A549 (cell line): ENCODE data around the gene SLC26A8. TPM values are rescaled to one million over a fixed set of nuclear protein-coding genes. Genes with fewer than 3 reads are reported as not detected.

Experiments used
- ATAC-seq, 2 experiments: fragments of 200-7000 bp in 1 of 2; fragments of >200 bp in 1 of 2; cut with Nextera tagmentation in 1 of 2; cut with Tn5 transposase in 1 of 2; 3 replicates each; pipeline versions ENCODE4 v1.8.0 to v1.9.1; 2018 to 2020; ENCODE audit warnings: mild to moderate bottlenecking in 1 of 2, moderate library complexity in 1 of 2
- CTCF ChIA-PET: fragments of 300-600 bp; sonication (Branson Sonifier 250); formaldehyde crosslinking; extraction: SDS; loops from one replicate; lab custom pipeline; 2021; ENCODE audit warnings: antibody characterized with exemption, inconsistent platforms; lab: Yijun Ruan, JAX
- POLR2A ChIA-PET: fragments of 350-600 bp; formaldehyde crosslinking; extraction: SDS; loops from one replicate; lab custom pipeline; 2021; ENCODE audit warnings: antibody characterized with exemption, inconsistent platforms; lab: Yijun Ruan, JAX
- DNase-seq, 2 experiments: peaks; one replicate each; pipeline versions ENCODE4 v3.0.0 to v3.0.0-alpha.2; 2011 to 2016; ENCODE audit warnings: low read depth in 1 of 2, low spot score in 1 of 2
- FAIRE-seq: peaks from 2 replicates; lab custom pipeline; 2011; peaks lifted over from hg19 to GRCh38; lab: Jason Lieb, UNC
- H3K27ac ChIP-seq, 2 experiments: fragments of >200 bp; sonication (Bioruptor Twin); formaldehyde crosslinking; 3 replicates each; pipeline ENCODE4 v1.5.1; 2016 to 2017
- H3K4me1 ChIP-seq: fragments of >200 bp; sonication (Bioruptor Twin); formaldehyde crosslinking; 3 replicates; pipeline ENCODE4 v1.6.1; 2016
- H3K4me2 ChIP-seq: fragments of >200 bp; sonication (Bioruptor Twin); formaldehyde crosslinking; 3 replicates; pipeline ENCODE4 v1.6.1; 2016
- H3K4me3 ChIP-seq: fragments of >200 bp; sonication (Bioruptor Twin); formaldehyde crosslinking; 3 replicates; pipeline ENCODE4 v1.5.1; 2016
- H3K9me3 ChIP-seq: fragments of >200 bp; sonication (Bioruptor Twin); formaldehyde crosslinking; 3 replicates; pipeline ENCODE4 v1.6.1; 2016
- CEBPB ChIP-seq, 2 experiments: fragments of >200 bp in 1 of 2; sonication (Bioruptor Twin) in 1 of 2; formaldehyde crosslinking in 1 of 2; IDR thresholded peaks; 2 replicates each; pipeline ENCODE4 v1.6.1; 2012 to 2016
- CHD4 ChIP-seq: fragments of 200-600 bp; sonication (generic); IDR thresholded peaks from 2 replicates; pipeline ENCODE4 v1.6.1; 2016; ENCODE audit warnings: antibody characterized with exemption, mild to moderate bottlenecking, borderline replicate concordance
- EHF ChIP-seq: fragments of 250-450 bp; sonication (Bioruptor Pico); IDR thresholded peaks from 2 replicates; pipeline ENCODE4 v1.5.0; 2020; ENCODE audit warnings: mild to moderate bottlenecking
- EP300 ChIP-seq, 2 experiments: fragments of >200 bp; sonication (Bioruptor Twin); formaldehyde crosslinking; IDR thresholded peaks; 2 replicates in 1 of 2; 3 replicates in 1 of 2; pipeline ENCODE4 v1.6.1; 2016 to 2017
- ESRRA ChIP-seq: fragments of 150-350 bp; IDR thresholded peaks from 2 replicates; pipeline ENCODE4 v1.6.1; 2014; ENCODE audit warnings: mild to moderate bottlenecking, low read length, borderline replicate concordance
- HDAC2 ChIP-seq: fragments of 200-600 bp; sonication (generic); IDR thresholded peaks from 2 replicates; pipeline ENCODE4 v1.6.1; 2016
- JUNB ChIP-seq: fragments of >200 bp; sonication (Bioruptor Twin); formaldehyde crosslinking; IDR thresholded peaks from 2 replicates; pipeline ENCODE4 v1.6.1; 2016
- KDM1A ChIP-seq: fragments of 200-600 bp; sonication (generic); IDR thresholded peaks from 2 replicates; pipeline ENCODE4 v1.6.1; 2016; ENCODE audit warnings: low read depth, mild to moderate bottlenecking
- MAFK ChIP-seq: fragments of 450-650 bp; IDR thresholded peaks from 2 replicates; pipeline ENCODE4 v1.6.1; 2014; ENCODE audit not compliant: partially characterized antibody
- MAZ ChIP-seq: fragments of 150-350 bp; IDR thresholded peaks from 2 replicates; pipeline ENCODE4 v1.6.1; 2014; ENCODE audit warnings: antibody characterized with exemption, low read depth, low read length, borderline replicate concordance
- NFE2L2 ChIP-seq: fragments of 150-350 bp; conservative IDR thresholded peaks from 2 replicates; pipeline ENCODE4 v1.6.1; 2014; ENCODE audit warnings: low read length
- NR3C1 ChIP-seq: fragments of >200 bp; sonication (Bioruptor Twin); formaldehyde crosslinking; IDR thresholded peaks from 3 replicates; pipeline ENCODE4 v1.6.1; 2017
- RAD21 ChIP-seq, 2 experiments: fragments of >200 bp in 1 of 2; sonication (Bioruptor Twin) in 1 of 2; formaldehyde crosslinking in 1 of 2; IDR thresholded peaks in 1 of 2; conservative IDR thresholded peaks in 1 of 2; 2 replicates in 1 of 2; 3 replicates in 1 of 2; pipeline ENCODE4 v1.6.1; 2012 to 2018; ENCODE audit warnings: inconsistent platforms in 1 of 2
- RCOR1 ChIP-seq: fragments of 150-350 bp; IDR thresholded peaks from 2 replicates; pipeline ENCODE4 v1.6.1; 2014; ENCODE audit warnings: antibody characterized with exemption, low read length, low read depth
- SMC3 ChIP-seq: fragments of >200 bp; sonication (Bioruptor Twin); formaldehyde crosslinking; IDR thresholded peaks from 3 replicates; pipeline ENCODE4 v1.6.1; 2018; ENCODE audit warnings: inconsistent platforms
- SREBF2 ChIP-seq: fragments of 450-650 bp; IDR thresholded peaks from 2 replicates; pipeline ENCODE4 v1.6.1; 2014; ENCODE audit warnings: mild to moderate bottlenecking, moderate library complexity
- TFCP2L1 ChIP-seq: fragments of 250-450 bp; sonication (Bioruptor Pico); IDR thresholded peaks from 2 replicates; pipeline ENCODE4 v1.5.0; 2021; ENCODE audit warnings: mild to moderate bottlenecking
- ZSCAN20 ChIP-seq: fragments of 250-450 bp; sonication (Bioruptor Pico); IDR thresholded peaks from 2 replicates; pipeline ENCODE4 v1.8.0; 2022; ENCODE audit warnings: mild to moderate bottlenecking, moderate library complexity
- WGBS: methylation state at CpG from one replicate; pipeline ENCODE4 v1.1.6; 2017; ENCODE audit errors: missing lambda C conversion rate; 5-methylcytosine and 5-hydroxymethylcytosine counted together
- polyA plus RNA-seq, 4 experiments: library from polyadenylated mRNA; depleted of rRNA in 3 of 4; stranded (reverse); fragments of >200 nt; fragmentation: RNase III in 1 of 4; extraction: RNeasy Plus Mini Kit Qiagen cat#74134 plus additional on column Dnase treatment in 1 of 4; gene quantifications; 2 replicates in 3 of 4; 3 replicates in 1 of 4; pipeline ENCODE4 v1.2.3, GENCODE V29; 2011 to 2017
- TF ChIP-seq, protein P1 (sequence below): fragments of >200 bp; sonication (Bioruptor Twin); formaldehyde crosslinking; IDR thresholded peaks from 3 replicates; pipeline ENCODE4 v1.5.1; 2016
- TF ChIP-seq, protein P2 (sequence below): IDR thresholded peaks from 2 replicates; pipeline ENCODE4 v1.6.1; 2012
- TF ChIP-seq, protein P3 (sequence below): IDR thresholded peaks from 2 replicates; pipeline ENCODE4 v1.6.1; 2012
- TF ChIP-seq, protein P4 (sequence below): fragments of 450-650 bp; IDR thresholded peaks from 2 replicates; pipeline ENCODE4 v1.6.1; 2014; ENCODE audit warnings: antibody characterized with exemption

The SLC26A8 gene
- polyA plus RNA-seq, 2 of the 4 experiments (the other 2 are of a cell fraction) = not detected

DNA sequence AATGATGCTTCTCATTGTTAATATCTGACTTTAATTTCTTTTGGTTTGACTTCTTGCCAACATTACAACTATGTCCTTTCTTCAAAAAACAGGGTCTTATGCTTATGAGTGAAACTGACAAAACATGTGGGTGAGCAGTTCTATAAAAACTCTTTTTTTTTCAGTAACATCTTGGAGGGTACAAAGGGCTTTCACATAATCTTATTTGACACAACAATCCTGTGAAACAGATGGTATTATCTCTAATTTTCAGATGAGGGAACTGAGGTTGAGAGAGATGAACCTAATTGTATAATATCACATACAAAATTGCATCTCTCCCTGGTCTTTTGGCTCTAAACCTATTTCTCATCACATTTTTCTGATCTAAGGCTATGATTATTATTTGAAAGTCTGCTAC is 41.5 kb upstream of the SLC26A8 start:
- H3K4me2 ChIP-seq = peak overlapping the region; percentile 70
- no peak overlapping the region for H3K4me3 ChIP-seq
- ChIA-PET POLR2A (no interaction called here), CTCF (interaction anchor here (0.6 to 1.3 kb wide), 2 partner anchors 38 to 64 kb away, joined by 3 to 6 read pairs; partner anchors contain the start of gene MAPK14)
- peaks cover 39% of the 10 kb centered on the region for H3K4me1 ChIP-seq
- no peak overlapping the region for H3K27ac ChIP-seq
- H3K9me3 ChIP-seq = no peaks in the 10 kb centered on the region
- TF ChIP-seq NR3C1 (no peak), EHF (CRISPR knock-in tag) (no peak)
- TF ChIP-seq, protein P1, sequence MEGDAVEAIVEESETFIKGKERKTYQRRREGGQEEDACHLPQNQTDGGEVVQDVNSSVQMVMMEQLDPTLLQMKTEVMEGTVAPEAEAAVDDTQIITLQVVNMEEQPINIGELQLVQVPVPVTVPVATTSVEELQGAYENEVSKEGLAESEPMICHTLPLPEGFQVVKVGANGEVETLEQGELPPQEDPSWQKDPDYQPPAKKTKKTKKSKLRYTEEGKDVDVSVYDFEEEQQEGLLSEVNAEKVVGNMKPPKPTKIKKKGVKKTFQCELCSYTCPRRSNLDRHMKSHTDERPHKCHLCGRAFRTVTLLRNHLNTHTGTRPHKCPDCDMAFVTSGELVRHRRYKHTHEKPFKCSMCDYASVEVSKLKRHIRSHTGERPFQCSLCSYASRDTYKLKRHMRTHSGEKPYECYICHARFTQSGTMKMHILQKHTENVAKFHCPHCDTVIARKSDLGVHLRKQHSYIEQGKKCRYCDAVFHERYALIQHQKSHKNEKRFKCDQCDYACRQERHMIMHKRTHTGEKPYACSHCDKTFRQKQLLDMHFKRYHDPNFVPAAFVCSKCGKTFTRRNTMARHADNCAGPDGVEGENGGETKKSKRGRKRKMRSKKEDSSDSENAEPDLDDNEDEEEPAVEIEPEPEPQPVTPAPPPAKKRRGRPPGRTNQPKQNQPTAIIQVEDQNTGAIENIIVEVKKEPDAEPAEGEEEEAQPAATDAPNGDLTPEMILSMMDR = no peak
- FAIRE-seq (no peak), DNase-seq (no peak), ATAC-seq (no peak)

DNA sequence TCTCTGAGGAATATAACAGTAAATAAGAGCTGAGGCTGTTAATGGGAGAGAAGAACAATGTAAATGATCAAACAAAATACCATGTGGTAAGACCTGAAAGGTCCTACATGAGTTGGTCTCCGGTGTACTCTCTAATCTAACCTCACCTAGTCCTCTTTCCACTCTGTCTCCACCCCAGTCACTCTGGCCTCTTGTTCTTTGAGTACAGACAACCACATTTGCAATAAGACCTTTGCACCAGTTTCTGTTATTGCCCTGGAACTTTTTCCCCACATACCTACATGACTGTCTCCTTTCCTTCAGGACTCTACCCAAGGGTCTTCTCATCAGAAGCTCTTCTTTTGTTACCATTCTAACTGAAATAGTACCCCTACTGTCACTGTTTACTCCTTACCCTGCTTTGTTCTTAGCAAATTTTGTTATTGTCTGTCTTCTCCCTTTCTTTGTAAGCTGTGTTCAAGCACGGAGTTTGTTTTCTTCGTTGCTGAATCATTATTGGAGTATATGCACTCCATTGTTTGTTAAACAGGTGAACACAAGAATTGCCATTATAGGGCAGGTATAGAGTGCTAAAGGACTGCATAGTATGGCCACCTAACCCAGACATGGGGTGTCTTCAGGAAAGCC is 40.4 kb upstream of the SLC26A8 start:
- no peaks in the 10 kb centered on the region for H3K9me3 ChIP-seq
- 92% methylated on average over 3 of the region's 3 CpGs for WGBS
- TF ChIP-seq SREBF2 (no peak), RCOR1 (no peak), EP300 (IDR thresholded peaks at IDR 0.05) (no peak), NR3C1 (no peak), CEBPB (IDR thresholded peaks at IDR 0.05) (no peak), MAZ (no peak), ZSCAN20 (CRISPR knock-in tag) (no peak), HDAC2 (no peak), KDM1A (no peak), RAD21 (conservative IDR thresholded peaks at IDR 0.05 in 1 of 2, IDR thresholded peaks at IDR 0.05 in 1 of 2) (no peak), NFE2L2 (no peak), CHD4 (no peak), TFCP2L1 (CRISPR knock-in tag) (no peak)
- TF ChIP-seq, protein P2, sequence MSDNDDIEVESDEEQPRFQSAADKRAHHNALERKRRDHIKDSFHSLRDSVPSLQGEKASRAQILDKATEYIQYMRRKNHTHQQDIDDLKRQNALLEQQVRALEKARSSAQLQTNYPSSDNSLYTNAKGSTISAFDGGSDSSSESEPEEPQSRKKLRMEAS = no peak
- TF ChIP-seq, protein P3, sequence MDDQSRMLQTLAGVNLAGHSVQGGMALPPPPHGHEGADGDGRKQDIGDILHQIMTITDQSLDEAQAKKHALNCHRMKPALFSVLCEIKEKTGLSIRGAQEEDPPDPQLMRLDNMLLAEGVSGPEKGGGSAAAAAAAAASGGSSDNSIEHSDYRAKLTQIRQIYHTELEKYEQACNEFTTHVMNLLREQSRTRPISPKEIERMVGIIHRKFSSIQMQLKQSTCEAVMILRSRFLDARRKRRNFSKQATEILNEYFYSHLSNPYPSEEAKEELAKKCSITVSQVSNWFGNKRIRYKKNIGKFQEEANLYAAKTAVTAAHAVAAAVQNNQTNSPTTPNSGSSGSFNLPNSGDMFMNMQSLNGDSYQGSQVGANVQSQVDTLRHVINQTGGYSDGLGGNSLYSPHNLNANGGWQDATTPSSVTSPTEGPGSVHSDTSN = no peak
- TF ChIP-seq, protein P4, sequence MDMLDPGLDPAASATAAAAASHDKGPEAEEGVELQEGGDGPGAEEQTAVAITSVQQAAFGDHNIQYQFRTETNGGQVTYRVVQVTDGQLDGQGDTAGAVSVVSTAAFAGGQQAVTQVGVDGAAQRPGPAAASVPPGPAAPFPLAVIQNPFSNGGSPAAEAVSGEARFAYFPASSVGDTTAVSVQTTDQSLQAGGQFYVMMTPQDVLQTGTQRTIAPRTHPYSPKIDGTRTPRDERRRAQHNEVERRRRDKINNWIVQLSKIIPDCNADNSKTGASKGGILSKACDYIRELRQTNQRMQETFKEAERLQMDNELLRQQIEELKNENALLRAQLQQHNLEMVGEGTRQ = no peak
- H3K4me2 ChIP-seq = peak overlapping the region; percentile 70
- H3K4me3 ChIP-seq = no peak overlapping the region
- H3K4me1 ChIP-seq = peaks cover 39% of the 10 kb centered on the region
- ChIA-PET POLR2A (no interaction called here), CTCF (interaction anchor here (2.4 kb wide), 1 partner anchor 30 kb away, joined by 7 read pairs; no protein-coding TSS in a partner anchor)
- ATAC-seq (no peak), DNase-seq (no peak), FAIRE-seq (no peak)
- peak overlapping the region in 1 of 2 experiments; percentile 36; a peak in 1 of 6 replicates for H3K27ac ChIP-seq

DNA sequence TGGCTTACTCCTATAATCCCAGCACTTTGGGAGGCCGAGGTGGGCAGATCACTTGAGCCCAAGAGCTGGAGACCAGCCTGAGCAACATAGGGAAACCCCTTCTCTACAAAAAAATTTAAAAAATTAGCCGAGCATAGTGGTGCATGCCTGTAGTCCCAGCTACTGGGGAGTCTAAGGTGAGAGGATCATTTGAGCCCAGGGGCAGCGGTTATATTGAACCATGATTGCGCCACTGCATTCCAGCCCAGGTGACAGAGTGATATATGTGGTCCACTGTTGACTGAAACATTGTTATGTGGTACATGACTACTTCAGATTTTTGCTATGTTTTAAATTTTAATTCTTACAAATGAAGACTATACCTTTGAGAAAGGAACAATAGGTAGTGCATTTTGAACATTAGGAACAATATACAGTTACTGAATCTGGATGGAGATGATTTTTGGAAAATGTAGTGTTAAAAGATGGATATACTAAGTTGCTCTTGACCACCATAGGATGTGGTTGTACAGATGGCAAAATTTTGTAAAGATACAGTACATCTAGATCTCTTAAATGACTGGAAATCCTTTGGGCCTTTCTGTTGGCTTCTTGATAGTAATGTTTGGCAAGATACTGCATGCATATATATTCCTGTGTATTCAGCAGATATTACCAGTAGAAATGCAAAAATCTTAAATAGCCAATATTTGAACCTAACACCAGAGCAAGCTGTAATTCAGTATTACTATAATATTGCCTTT is 39.0 kb upstream of the SLC26A8 start:
- DNase-seq (no peak), FAIRE-seq (no peak)
- 95% methylated on average over 4 of the region's 4 CpGs for WGBS

More for the DNA sequence above, 39.0 kb upstream of the SLC26A8 start:
- Histone ChIP-seq H3K27ac (no peak overlapping the region), H3K4me2 (no peak overlapping the region), H3K9me3 (no peaks in the 10 kb centered on the region), H3K4me1 (peaks cover 38% of the 10 kb centered on the region), H3K4me3 (no peak overlapping the region)
- ChIA-PET CTCF (interaction anchor here (0.6 to 2.4 kb wide), 2 partner anchors 31 to 643 kb away, joined by 3 to 7 read pairs; no protein-coding TSS in a partner anchor), POLR2A (no interaction called here)
- ATAC-seq = no peak
- no peak for TF ChIP-seq MAZ
- TF ChIP-seq ESRRA = no peak
- TF ChIP-seq JUNB = no peak
- TF ChIP-seq MAFK = no peak
- TF ChIP-seq SMC3 = no peak
- TF ChIP-seq, all 56 proteins: peak for 0
